Gastroesophageal sphincter (tissue), 4 donors: ENCODE results near the gene TXK. TPM values are rescaled to one million over a fixed set of nuclear protein-coding genes. Genes with fewer than 3 reads are reported as not detected.

Experiments
- ATAC-seq: fragments of 150-250 bp; one replicate; pipeline ENCODE4 v1.9.1; 2016; ENCODE audit warnings: mild to moderate bottlenecking, moderate library complexity
- H3K27ac ChIP-seq, 4 donors: fragments of 200-600 bp; sonication (generic) in 3 of 4; 1 replicate in 3 of 4; 2 replicates in 1 of 4; pipeline ENCODE4 v1.5.1; 2016 to 2019
- H3K27me3 ChIP-seq: fragments of 200-600 bp; sonication (generic); one replicate; pipeline ENCODE4 v1.5.1; 2019
- H3K36me3 ChIP-seq, 2 donors: fragments of 200-600 bp; sonication (generic); one replicate each; pipeline ENCODE4 v1.5.1; 2019; ENCODE audit warnings: control low read depth in 1 of 2
- H3K4me1 ChIP-seq, 3 donors: fragments of 200-600 bp; sonication (generic); 1 replicate in 2 of 3; 2 replicates in 1 of 3; pipeline ENCODE4 v1.5.1; 2016 to 2019; ENCODE audit warnings: control low read depth in 2 of 3
- H3K4me3 ChIP-seq, 2 donors: fragments of 200-600 bp; sonication (generic); one replicate each; pipeline ENCODE4 v1.5.1; 2019; ENCODE audit warnings: mild to moderate bottlenecking in 1 of 2, moderate library complexity in 1 of 2
- H3K9me3 ChIP-seq, 3 donors: fragments of 200-600 bp; sonication (generic); one replicate each; pipeline ENCODE4 v1.5.1; 2017 to 2019; ENCODE audit warnings: control low read depth in 2 of 3
- CTCF ChIP-seq, 4 experiments: fragments of 200-600 bp in 2 of 4; fragments of 450-650 bp in 2 of 4; sonication (generic) in 1 of 4; IDR thresholded peaks; one replicate each; pipeline ENCODE4 v1.5.1; 2017 to 2019; ENCODE audit warnings: antibody characterized with exemption in 4 of 4, mild to moderate bottlenecking in 2 of 4, moderate library complexity in 2 of 4
- EP300 ChIP-seq: sonication (generic); formaldehyde crosslinking; IDR thresholded peaks from one replicate; pipeline ENCODE4 v1.6.1; 2017; ENCODE audit warnings: antibody characterized with exemption, mild to moderate bottlenecking
- POLR2A ChIP-seq, 2 donors: fragments of 450-650 bp; IDR thresholded peaks; one replicate each; pipeline ENCODE4 v1.6.1; 2017; ENCODE audit warnings: antibody characterized with exemption in 2 of 2, mild to moderate bottlenecking in 2 of 2, moderate library complexity in 1 of 2
- POLR2AphosphoS5 ChIP-seq: sonication (generic); formaldehyde crosslinking; IDR thresholded peaks from one replicate; pipeline ENCODE4 v1.6.1; 2017; ENCODE audit warnings: antibody characterized with exemption
- WGBS, 2 donors: methylation state at CpG; one replicate each; pipeline ENCODE4 v1.1.5; 2018; ENCODE audit warnings: low coverage in 1 of 2; 5-methylcytosine and 5-hydroxymethylcytosine counted together
- total RNA-seq, 4 donors: library from RNA; depleted of rRNA; stranded (reverse); fragments of >200 nt; gene quantifications; one replicate each; pipeline ENCODE4 v1.1.0, GENCODE V29; 2016

Gene TXK
- total RNA-seq, 4 donors from 2014 or later: 0.32 to 0.81 (median 0.39) TPM; not detected in 1

- no peak overlapping the region for H3K27ac ChIP-seq
- ATAC-seq: no peak
- no peaks in the 10 kb centered on the region for H3K27me3 ChIP-seq
- TF ChIP-seq CTCF (IDR thresholded peaks at IDR 0.05): no peak
- TF ChIP-seq EP300: no peak
- TF ChIP-seq POLR2AphosphoS5: no peak
- no peak for TF ChIP-seq POLR2A (IDR thresholded peaks at IDR 0.05)
- H3K4me3 ChIP-seq: no peak overlapping the region
- H3K9me3 ChIP-seq: no peaks in the 10 kb centered on the region
- no peaks in the 10 kb centered on the region for H3K4me1 ChIP-seq
- WGBS, 2 donors: 43 to 93% methylated on average over 1 of the region's 1 CpG
- peaks cover 0 to 14% of the 10 kb centered on the region in 2 donors for H3K36me3 ChIP-seq
These were observed 29.7 kb upstream of the TXK start for GRCh38 chr4:48163746-48164145.

DNA sequence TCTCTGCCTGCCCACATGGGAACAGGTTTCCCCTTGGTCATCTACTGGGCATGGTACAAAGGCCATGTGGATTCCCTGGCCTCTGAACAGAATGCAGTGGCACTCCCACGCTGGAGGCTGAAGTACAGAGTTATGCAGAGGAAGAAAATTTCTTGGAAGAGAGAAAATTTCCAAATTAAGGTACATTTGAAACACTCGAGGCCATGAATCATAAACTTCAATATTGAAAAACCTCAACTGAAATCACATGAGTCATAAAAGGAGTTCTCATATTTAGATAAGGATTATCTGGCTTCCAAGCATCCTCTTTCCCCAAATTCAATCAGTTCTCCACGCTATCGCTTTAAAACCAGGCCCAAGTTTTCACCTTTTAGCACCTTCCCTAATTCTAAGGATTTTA lies 28.1 kb upstream of the TXK start:
- no peaks in the 10 kb centered on the region for H3K4me1 ChIP-seq
- H3K4me3 ChIP-seq: no peak overlapping the region
- TF ChIP-seq POLR2A (IDR thresholded peaks at IDR 0.05): no peak
- no peak for TF ChIP-seq CTCF (IDR thresholded peaks at IDR 0.05)
- no peak for TF ChIP-seq EP300
- no peak for TF ChIP-seq POLR2AphosphoS5
- no peak for ATAC-seq
- H3K36me3 ChIP-seq: peaks cover 0 to 8% of the 10 kb centered on the region in 2 donors
- H3K27ac ChIP-seq: no peak overlapping the region
- H3K27me3 ChIP-seq: no peaks in the 10 kb centered on the region
- H3K9me3 ChIP-seq: no peaks in the 10 kb centered on the region
- WGBS, 2 donors: 77 to 93% methylated on average over 2 to 4 of the region's 4 CpGs

DNA sequence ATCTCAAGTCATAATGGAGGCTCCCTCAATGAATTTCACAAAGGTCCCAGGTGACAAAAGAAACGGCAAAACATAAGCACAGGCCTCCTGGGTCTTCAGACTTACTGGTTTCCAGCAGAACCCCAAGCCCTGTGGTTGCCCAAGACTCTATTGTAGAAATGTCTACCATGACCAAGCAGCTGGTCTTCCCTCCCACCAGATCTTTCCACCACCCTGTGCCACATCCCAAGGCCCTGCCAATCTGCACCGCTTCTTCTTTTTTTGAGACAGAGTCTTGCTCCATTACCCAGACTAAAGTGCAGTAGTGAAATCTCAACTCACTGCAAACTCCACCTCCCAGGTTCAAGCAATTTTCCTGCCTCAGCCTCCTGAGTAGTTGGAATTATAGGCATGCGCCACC lies 23.2 kb upstream of the TXK start:
- Histone ChIP-seq H3K27ac (no peak overlapping the region), H3K9me3 (peaks cover 0 to 26% (median 0%) of the 10 kb centered on the region in 3 donors), H3K4me1 (no peaks in the 10 kb centered on the region), H3K4me3 (no peak overlapping the region), H3K27me3 (no peaks in the 10 kb centered on the region), H3K36me3 (peaks cover 0 to 29% of the 10 kb centered on the region in 2 donors)
- no peak for TF ChIP-seq POLR2AphosphoS5
- no peak for TF ChIP-seq POLR2A (IDR thresholded peaks at IDR 0.05)
- TF ChIP-seq CTCF (IDR thresholded peaks at IDR 0.05): no peak
- no peak for TF ChIP-seq EP300
- ATAC-seq: no peak
- WGBS, 2 donors: 81% methylated on average over 3 of the region's 3 CpGs; no CpG with 5 or more reads in 1 of the 2 donors

GRCh38 chr4:48156423-48156822 lies 22.4 kb upstream of the TXK start:
- 83 to 100% methylated on average over 1 of the region's 1 CpG for WGBS, 2 donors
- no peaks in the 10 kb centered on the region for H3K27me3 ChIP-seq
- H3K36me3 ChIP-seq: peaks cover 0 to 29% of the 10 kb centered on the region in 2 donors
- H3K4me3 ChIP-seq: no peak overlapping the region
- TF ChIP-seq POLR2AphosphoS5 (no peak), CTCF (IDR thresholded peaks at IDR 0.05) (no peak), POLR2A (IDR thresholded peaks at IDR 0.05) (no peak), EP300 (no peak)
- H3K9me3 ChIP-seq: peaks cover 0 to 26% (median 0%) of the 10 kb centered on the region in 3 donors
- no peaks in the 10 kb centered on the region for H3K4me1 ChIP-seq
- no peak overlapping the region for H3K27ac ChIP-seq
- no peak for ATAC-seq

DNA sequence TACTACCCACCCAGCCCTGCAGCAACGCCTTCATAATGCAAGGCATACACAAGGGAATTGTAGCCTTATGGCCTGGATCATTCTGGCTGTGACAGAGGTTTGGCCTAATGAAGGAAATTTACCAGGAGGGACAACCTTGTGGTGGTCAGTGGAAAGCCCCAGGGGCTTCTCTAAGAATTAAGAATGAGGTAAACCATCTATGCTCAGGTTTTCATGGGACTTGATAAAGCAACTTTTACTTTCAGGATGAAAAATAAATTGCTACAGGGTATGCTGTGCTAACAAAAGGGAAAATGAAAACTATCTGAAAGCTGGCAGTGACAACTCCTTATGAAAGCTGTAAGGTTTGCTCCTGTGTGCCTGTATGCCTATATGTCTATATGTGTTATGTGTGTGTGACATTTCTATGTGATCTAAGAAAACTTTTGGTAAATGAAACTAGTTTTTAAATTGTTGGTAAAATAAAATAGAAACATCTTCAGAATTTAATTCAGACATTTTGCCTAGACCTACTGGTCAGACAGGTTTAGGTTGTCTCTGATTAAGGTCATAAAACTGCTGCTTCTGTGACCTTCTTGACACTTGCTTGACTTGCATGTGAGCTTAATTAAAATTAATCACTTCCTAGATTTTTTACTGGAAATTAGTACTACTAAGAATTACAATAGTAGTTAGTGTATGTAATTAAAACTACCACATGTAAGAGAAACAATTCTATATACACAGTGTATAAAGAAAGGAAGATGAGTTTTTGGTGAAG lies 19.9 kb upstream of the TXK start:
- Histone ChIP-seq H3K4me3 (no peak overlapping the region), H3K36me3 (peaks cover 0 to 31% of the 10 kb centered on the region in 2 donors), H3K27ac (no peak overlapping the region), H3K27me3 (no peaks in the 10 kb centered on the region), H3K9me3 (peaks cover 0 to 26% (median 0%) of the 10 kb centered on the region in 3 donors), H3K4me1 (peaks cover 0 to 8% (median 0%) of the 10 kb centered on the region in 3 donors)
- ATAC-seq: no peak
- 60 to 100% methylated on average over 1 of the region's 1 CpG for WGBS, 2 donors
- no peak for TF ChIP-seq EP300
- TF ChIP-seq CTCF (IDR thresholded peaks at IDR 0.05): no peak
